AG04450 (cell line): ENCODE data around the gene PABPC3. TPM values are rescaled to one million over a fixed set of nuclear protein-coding genes. Genes with fewer than 3 reads are reported as not detected.

Source experiments
- CTCF ChIA-PET: fragments of 300-600, 350-600 bp; formaldehyde crosslinking; extraction: SDS; loops from one replicate; lab custom pipeline; 2022; ENCODE audit warnings: antibody characterized with exemption, inconsistent platforms; lab: Charles Lee
- POLR2A ChIA-PET: fragments of 350-600 bp; formaldehyde crosslinking; extraction: SDS; loops from one replicate; lab custom pipeline; 2021; ENCODE audit warnings: antibody characterized with exemption, inconsistent platforms; lab: Yijun Ruan, JAX
- DNase-seq: peaks from one replicate; pipeline ENCODE4 v3.0.0-alpha.2; 2011; ENCODE audit warnings: low read depth, low spot score
- H3K27ac ChIP-seq: one replicate; pipeline ENCODE4 v1.5.1; 2012; ENCODE audit warnings: low read depth, low read length, control low read depth
- H3K27me3 ChIP-seq: one replicate; pipeline ENCODE4 v1.6.0; 2012; ENCODE audit warnings: low read length; ENCODE audit not compliant: control insufficient read depth, insufficient read depth
- H3K4me3 ChIP-seq: 2 replicates; pipeline ENCODE4 v1.5.1; 2011; ENCODE audit warnings: mild to moderate bottlenecking, low read depth, low read length, control low read depth
- H3K9me3 ChIP-seq: 2 replicates; pipeline ENCODE4 v1.5.1; 2012; ENCODE audit warnings: low read length; ENCODE audit not compliant: control insufficient read depth, insufficient read depth
- CTCF ChIP-seq: IDR thresholded peaks from 2 replicates; pipeline ENCODE4 v1.5.1; 2011; ENCODE audit warnings: low read depth, low read length, control low read depth, inconsistent platforms
- polyA plus RNA-seq: library from polyadenylated mRNA; depleted of rRNA; stranded (reverse); fragments of >200 nt; gene quantifications from 2 replicates; pipeline ENCODE4 v1.2.3, GENCODE V29; 2011

The PABPC3 gene
- polyA plus RNA-seq, 1 experiment, result 0.50 TPM

- TF ChIP-seq CTCF, result no peak
- no peak overlapping the region for H3K27ac ChIP-seq
- CTCF ChIA-PET, result interaction anchor here (1.2 to 1.5 kb wide), 2 partner anchors 17 to 18 kb away, joined by 3 read pairs; no protein-coding TSS in a partner anchor
- POLR2A ChIA-PET, result no interaction called here
- peaks cover 8% of the 10 kb centered on the region for H3K27me3 ChIP-seq
- DNase-seq, result no peak
- H3K4me3 ChIP-seq, result no peak overlapping the region
- H3K9me3 ChIP-seq, result no peaks in the 10 kb centered on the region
Observed at GRCh38 chr13:25131881-25132420, 36.0 kb downstream of the PABPC3 start.

DNA sequence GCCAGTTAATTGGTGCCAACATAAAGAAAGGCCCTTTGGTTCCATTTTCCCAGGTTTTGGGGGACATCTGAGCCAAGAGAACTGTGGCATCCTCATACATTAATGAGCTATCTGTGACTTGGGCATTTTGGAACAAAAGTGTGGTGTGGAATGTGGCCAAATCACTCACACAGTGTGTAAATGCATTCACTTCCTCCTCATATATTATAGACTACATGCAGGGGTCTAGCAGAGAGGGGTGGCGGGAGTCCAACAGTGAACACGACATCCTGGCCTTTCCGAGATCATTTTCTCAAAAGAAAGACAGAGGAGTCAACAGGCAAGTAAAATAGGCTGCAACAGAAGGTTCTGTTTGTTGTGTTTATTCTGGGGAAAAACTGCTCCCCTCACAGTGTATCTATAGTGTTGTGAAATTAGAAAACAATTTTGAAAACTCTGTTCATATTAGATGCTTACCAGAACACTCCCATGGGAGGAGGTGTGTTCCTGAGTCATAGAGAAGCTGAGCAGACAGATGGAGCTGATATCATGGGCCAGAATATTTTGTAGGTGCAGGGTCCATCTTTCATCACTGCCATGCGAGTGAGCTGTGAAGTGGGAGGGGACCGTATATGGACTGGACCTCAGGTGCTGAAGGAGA, 36.9 kb downstream of the PABPC3 start:
- no peak for TF ChIP-seq CTCF
- DNase-seq, result no peak
- ChIA-PET CTCF (interaction anchor here (1.2 to 1.5 kb wide), 2 partner anchors 18 to 19 kb away, joined by 3 read pairs; no protein-coding TSS in a partner anchor), POLR2A (no interaction called here)
- Histone ChIP-seq H3K9me3 (no peaks in the 10 kb centered on the region), H3K27me3 (peaks cover 10% of the 10 kb centered on the region), H3K27ac (no peak overlapping the region), H3K4me3 (no peak overlapping the region)

DNA sequence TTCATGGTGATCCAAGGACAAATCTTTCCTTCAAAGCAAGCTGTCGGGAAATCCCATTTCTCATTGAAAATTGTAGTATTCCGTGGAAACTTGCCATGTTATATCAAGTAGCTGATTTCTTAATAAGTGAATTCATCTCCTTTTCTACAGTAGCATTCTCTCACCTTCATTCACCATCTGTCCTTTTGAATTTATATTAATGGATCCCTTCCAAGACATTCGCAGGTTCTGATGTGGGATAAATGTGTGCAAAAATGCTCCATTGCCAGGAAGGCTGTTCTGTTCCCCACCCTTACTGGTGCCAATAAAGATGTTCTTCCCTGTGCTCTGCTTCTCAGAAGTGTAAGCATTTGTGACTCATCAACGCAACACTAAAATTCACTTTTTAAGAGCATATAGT, 40.0 kb downstream of the PABPC3 start:
- Histone ChIP-seq H3K4me3 (no peak overlapping the region), H3K27ac (no peak overlapping the region), H3K9me3 (no peaks in the 10 kb centered on the region), H3K27me3 (peaks cover 12% of the 10 kb centered on the region)
- TF ChIP-seq CTCF, result no peak
- ChIA-PET POLR2A (no interaction called here), CTCF (no interaction called here)
- no peak for DNase-seq

- no peaks in the 10 kb centered on the region for H3K9me3 ChIP-seq
- no peak overlapping the region for H3K4me3 ChIP-seq
- ChIA-PET CTCF (no interaction called here), POLR2A (no interaction called here)
- peaks cover 12% of the 10 kb centered on the region for H3K27me3 ChIP-seq
- no peak overlapping the region for H3K27ac ChIP-seq
- no peak for DNase-seq
- TF ChIP-seq CTCF, result no peak
Observed at GRCh38 chr13:25136880-25137787, 41.2 kb downstream of the PABPC3 start.

GRCh38 chr13:25137788-25138115, 41.8 kb downstream of the PABPC3 start:
- CTCF ChIA-PET, result no interaction called here
- TF ChIP-seq CTCF, result no peak
- Histone ChIP-seq H3K27me3 (peaks cover 12% of the 10 kb centered on the region), H3K9me3 (no peaks in the 10 kb centered on the region), H3K27ac (no peak overlapping the region), H3K4me3 (no peak overlapping the region)
- DNase-seq, result no peak
- POLR2A ChIA-PET, result no interaction called here
